GM21381 (cell line): ENCODE data around the gene CABP2.
A peak's percentile ranks its signal among the peaks of the same experiment; 100 is the strongest.

Experiments used
- ATAC-seq: cut with Tn5 transposase; IDR thresholded peaks from one replicate; pipeline ENCODE4 v1.9.1; 2021; ENCODE audit warnings: mild to moderate bottlenecking, moderate library complexity; ENCODE audit not compliant: unreplicated experiment

CABP2 gene

GRCh38 chr11:67495234-67496005 lies 27.8 kb downstream of the CABP2 start:
- no peak for ATAC-seq

- ATAC-seq = no peak
These were observed 28.6 kb downstream of the CABP2 start for GRCh38 chr11:67494371-67495233.

DNA sequence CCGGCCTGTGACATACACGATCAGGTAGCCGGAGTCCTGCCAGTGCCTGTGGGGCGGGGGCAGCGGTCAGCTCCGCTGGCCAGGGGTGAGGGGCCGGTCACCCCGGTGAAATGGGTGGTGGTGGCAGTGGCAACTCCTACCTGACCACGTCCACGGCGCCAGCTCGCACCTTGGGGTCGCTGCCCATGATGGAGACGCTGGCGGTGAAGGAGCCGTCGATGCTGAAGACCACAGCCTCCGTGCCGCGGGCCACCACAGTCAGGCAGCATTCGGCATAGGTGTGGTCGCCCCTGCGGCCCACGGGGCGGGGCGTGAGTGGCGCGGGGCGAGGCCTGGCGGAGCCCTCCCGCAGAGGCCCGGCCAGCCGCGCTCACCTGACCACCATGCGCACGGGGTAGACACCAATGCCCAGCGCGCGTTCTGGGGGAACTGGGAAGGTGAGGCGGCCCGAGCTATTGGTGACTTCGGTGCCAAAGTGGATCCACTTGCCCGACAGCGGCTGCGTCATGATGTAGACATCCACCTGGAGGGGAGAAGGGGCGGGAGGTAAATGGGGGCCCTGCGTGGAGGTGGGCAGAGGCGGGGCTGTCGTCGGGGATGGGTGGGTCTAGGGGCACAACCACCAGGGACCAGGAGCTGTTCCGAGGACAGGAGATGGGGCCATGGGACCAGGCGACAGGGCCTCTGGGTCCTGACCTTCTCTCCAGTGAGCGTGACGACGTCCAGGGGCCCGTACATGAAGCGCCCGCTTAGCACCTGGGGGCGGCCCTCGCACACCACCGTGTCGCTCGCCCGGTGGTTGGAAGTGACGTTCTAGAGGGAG lies 29.5 kb downstream of the CABP2 start:
- no peak for ATAC-seq

DNA sequence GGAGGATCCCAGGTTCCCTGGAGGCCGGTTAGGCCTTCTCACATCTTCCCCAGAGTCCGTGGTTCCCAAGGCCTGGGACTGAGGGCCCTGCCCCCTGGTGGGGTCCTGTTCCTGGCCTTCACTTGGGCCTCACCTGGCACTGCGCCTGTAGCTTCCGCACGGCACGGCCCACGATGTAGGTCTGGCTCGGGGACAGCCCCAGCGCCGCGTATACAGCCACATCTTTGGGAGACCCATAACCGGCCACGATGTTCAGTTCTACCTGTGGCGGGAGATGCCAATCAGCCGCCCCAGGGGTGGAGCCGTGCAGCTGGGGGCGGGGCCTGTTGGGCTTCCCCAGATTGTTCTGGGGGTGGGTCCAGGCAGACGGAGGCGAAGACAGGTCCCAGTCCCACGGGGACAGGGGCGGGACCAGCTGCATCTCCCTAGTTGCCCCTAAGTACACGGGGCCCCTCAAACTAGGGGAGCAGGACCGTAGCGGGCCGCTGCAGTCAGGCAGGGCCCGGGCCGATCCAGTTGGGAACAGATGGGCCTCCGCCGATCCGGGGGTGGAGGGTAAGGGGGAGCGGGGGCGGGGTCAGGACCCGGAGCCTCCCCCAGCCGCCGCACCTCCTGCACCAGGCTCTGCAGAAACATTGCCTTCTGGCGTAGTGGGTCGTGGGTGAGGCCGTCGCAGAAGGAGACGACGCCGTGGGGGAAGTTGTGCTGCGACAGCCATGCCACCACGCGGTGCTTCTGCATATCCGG lies 30.3 kb downstream of the CABP2 start:
- ATAC-seq = no peak

GRCh38 chr11:67492069-67492727 lies 31.0 kb downstream of the CABP2 start:
- ATAC-seq = no peak

GRCh38 chr11:67491276-67492068 lies 31.8 kb downstream of the CABP2 start:
- ATAC-seq = no peak

- ATAC-seq = no peak
These were observed 32.5 kb downstream of the CABP2 start for GRCh38 chr11:67490727-67491065.

DNA sequence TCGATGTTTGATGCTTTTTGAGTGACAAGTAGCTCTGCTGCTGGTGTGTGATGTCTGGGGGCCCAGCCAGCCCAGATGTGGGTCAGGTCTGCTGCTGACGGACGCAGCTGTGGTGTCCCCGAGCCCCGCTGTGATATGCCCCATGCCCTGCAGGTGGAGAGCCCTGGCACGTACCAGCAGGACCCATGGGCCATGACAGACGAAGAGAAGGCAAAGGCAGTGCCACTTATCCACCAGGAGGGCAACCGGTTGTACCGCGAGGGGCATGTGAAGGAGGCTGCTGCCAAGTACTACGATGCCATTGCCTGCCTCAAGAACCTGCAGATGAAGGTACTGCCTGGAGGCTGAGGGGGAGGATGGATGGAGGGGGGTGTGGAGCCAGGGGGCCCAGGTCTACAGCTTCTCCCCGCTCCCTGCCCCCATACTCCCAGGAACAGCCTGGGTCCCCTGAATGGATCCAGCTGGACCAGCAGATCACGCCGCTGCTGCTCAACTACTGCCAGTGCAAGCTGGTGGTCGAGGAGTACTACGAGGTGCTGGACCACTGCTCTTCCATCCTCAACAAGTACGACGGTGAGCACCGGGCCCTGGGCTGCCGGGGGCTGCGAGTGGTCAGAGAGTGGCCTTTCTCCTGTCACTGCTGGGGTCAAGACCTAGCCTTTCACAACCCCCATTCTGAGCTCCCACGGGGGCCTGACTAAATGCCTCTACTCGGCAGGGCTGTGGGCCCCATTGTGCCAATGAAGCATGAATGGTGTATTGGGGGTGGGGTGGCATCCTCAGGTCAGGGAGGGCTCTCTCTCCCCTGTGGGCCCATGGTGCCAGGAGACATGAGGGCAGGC lies 33.1 kb downstream of the CABP2 start:
- no peak for ATAC-seq

- ATAC-seq = no peak
These were observed 33.9 kb downstream of the CABP2 start for GRCh38 chr11:67489203-67489884.

GRCh38 chr11:67486481-67487195 lies 36.6 kb downstream of the CABP2 start:
- ATAC-seq = peak; percentile 29

DNA sequence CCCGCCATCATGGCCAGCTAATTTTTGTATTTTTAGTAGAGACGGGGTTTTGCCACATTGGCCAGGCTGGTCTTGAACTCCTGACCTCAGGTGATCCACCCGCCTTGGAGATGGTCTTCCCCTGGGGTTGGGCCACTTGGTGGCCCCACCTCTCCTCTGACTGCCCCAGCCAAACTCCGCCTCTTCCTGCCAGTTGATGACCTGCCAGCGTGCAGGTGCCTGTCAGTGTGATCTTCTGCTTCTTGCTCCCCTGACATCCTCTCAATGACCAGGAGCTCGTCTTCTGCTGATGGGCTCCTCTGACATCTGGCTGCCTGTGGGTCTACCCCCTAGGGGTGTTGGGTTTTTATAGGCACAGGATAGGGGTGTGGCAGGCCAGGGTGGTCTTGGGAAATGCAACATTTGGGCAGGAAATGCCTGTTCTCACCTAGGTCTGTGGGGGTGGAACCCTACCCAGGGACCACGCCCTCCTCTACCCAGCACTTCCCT lies 37.3 kb downstream of the CABP2 start:
- peak; percentile 24 for ATAC-seq

GRCh38 chr11:67484847-67485311 lies 38.4 kb downstream of the CABP2 start:
- ATAC-seq = no peak

- no peak for ATAC-seq
These were observed 39.2 kb downstream of the CABP2 start for GRCh38 chr11:67483831-67484665.

GRCh38 chr11:67482827-67483798 lies 40.1 kb downstream of the CABP2 start, which contains the start of gene AIP:
TSS of gene AIP (plus strand) at chr11:67483026. CDS start at chr11:67483159, 133 bp downstream.
- ATAC-seq = peak; percentile 58
